HG02610 (cell line): ENCODE results near the gene ZFP90.
"Not testable (repeated sequence)": the region's sequence is repeated elsewhere in the genome, so short reads cannot be mapped to it uniquely, and the experiment has no call there.

Experiments
- ATAC-seq: cut with Tn5 transposase; IDR thresholded peaks from one replicate; pipeline ENCODE4 v1.9.1; 2021; ENCODE audit warnings: mild to moderate bottlenecking, moderate library complexity; ENCODE audit not compliant: unreplicated experiment

Gene ZFP90

GRCh38 chr16:68538880-68539701 lies at the start of gene ZFP90:
ZFP90 (plus strand) TSS chr16:68539291; CDS start chr16:68539793, 502 bp downstream.
- peak; percentile 87 for ATAC-seq

DNA sequence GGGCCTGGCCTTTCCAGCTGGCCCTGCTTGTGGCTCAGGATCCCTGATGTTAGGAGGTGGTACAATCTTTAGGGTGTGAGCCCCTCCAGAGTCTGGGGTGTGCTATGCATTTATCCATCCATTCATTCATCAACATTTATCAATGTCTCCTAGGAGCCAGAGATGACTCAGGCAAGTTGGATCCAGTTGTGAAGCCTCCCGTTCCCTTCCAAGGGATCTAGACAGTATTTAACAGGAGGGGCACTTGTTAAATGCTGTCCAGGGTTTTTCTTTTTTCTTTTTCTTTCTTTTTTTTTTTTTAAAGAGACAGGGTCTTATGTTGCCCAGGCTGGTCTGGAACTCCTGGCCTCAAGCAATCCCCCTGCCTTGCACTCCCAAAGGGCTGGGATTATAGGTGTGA lies 48.7 kb upstream of the ZFP90 start:
- ATAC-seq: no peak

- ATAC-seq: no peak
Observed at GRCh38 chr16:68490829-68491575, 48.1 kb upstream of the ZFP90 start.

- ATAC-seq: no peak
Observed at GRCh38 chr16:68491576-68491950, 47.5 kb upstream of the ZFP90 start.

DNA sequence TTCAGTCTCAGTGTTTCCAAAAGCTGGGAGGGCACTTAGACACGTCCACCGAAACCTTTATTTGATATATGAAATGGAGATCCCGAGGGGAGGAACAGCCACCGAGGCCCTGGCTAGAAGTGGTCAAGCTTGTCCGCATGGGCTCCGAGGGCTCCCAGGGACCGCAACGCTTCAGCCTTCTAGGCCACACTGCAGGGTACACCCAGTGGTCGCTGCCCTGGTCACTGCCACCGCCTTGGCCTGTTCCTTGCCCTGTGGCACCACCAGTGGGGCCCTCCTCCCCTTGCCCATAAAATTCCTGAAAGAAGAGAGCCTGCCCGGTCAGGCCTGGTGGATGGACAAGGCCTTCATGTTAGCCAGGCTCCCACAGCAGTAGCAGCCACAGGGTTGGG lies 46.9 kb upstream of the ZFP90 start:
- ATAC-seq: no peak

DNA sequence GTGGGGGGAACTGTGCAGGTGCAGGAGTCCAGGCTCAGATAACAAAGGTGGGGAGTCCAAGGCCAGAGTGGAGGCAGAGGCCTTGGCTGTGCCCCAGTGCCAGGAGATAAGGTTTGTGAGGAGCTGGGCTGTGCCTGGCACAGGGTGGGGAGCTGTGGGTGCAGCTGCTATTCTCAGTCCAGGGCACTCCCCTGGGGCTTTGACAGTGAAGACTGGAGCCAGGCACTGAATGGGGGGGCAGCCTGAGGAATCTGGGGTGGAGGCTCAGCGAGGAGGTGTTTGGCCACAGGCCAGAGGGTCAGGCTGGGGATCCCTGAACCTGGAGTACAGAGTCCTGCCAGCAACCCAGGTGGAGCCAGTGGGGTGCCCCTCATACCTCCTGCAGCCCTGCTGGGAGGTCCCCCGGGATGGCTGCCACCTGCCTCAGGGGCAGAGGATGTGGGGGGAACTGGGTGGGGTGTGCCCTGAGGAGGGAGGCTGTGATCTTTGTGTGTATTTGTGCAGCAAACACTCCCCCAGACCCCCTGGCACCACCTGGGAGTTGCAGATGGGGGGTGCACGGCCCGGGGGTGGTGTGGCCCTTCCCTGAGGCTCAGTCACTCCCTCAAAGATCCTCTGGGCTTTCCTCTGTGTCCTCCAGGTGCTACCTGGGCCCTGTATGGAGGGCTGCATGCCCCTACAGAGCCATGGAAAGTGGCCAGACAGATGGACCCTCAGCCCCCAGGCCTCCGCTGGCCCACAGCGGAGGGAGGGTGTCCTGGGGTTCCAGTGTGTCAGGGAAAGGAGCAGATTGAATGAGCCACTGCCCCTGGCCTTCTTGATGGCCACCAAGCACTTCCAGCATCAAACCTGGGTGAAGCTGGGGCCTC lies 46.3 kb upstream of the ZFP90 start:
- ATAC-seq: no peak

- no peak for ATAC-seq
Observed at GRCh38 chr16:68493412-68494070, 45.5 kb upstream of the ZFP90 start.

- ATAC-seq: not testable (repeated sequence)
Observed at GRCh38 chr16:68494261-68494660, 44.8 kb upstream of the ZFP90 start.

GRCh38 chr16:68496689-68497088 lies 42.4 kb upstream of the ZFP90 start:
- ATAC-seq: no peak

- no peak for ATAC-seq
Observed at GRCh38 chr16:68499006-68499405, 40.1 kb upstream of the ZFP90 start.

GRCh38 chr16:68503334-68503733 lies 35.8 kb upstream of the ZFP90 start:
- no peak for ATAC-seq

DNA sequence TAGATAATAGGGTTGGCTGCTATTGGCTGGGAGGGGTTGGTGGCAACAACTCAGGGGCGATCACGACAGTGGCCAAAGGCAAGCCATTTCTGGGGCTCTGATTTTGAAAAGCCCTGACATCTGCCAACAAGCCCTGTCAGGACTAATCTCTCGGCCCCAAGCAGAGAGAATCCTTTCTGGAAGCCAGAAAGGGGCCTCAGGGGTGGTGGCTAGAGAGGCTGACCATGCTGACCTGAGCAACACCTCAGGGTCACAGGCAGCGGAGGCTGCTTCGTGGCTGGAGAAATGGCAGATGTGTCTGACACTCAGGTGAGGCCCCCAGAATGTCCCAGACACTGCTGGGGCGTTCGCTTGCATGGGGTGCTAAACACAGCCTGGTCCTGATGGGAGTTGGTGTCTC lies 35.0 kb upstream of the ZFP90 start:
- ATAC-seq: no peak

DNA sequence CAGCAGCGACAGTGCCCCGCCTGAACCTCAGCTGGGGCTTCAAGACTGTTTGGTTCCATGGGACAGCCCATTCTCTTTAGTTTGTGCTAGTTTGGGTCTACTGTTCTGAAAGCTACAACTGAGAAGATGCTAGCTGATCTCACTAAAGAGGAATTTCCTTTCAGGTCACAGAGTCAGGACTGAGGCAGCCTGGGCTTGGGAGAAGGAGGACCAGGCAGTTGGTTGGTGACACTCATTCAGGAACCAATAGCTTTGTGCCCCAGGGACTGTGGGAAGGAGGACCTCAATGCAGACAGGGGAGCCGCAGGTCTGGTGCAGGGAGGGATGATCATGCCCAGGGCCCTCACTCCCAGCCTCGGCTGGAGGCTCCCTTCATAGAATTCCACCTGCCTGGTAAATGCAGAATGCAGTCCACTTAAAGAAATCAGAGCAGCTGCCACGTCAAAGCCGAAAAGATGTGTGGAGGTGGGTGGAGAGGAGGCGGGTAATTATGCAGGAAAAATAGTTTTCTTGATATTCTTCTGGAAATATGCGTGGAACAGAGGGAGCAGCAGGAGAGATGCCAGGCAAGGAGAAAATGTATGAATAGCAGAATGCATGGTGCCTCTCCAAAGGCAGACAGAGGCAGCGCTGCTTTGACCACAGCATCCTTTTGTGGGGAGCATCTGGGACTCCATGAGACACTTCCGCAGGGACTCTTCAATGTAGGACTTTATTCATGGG lies 32.6 kb upstream of the ZFP90 start:
- no peak for ATAC-seq

DNA sequence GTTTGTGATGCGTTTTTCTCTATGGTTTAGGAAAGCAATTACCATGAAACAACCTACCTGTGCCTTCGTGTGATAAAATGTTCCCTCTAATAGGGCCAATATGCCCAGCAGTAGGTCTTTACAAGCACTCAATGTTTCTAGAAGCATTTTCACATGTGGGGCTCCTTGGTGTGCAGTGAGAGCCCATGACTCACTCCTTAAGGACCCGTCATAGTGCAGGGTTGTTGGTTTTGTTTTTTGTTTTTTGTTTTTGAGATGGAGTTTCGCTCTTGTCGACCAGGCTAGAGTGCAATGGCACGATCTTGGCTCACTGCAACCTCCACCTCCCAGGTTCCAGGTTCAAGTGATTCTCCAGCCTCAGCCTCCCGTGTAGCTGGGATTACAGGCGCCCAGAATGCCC lies 31.1 kb upstream of the ZFP90 start:
- no peak for ATAC-seq

- ATAC-seq: no peak
Observed at GRCh38 chr16:68508641-68509240, 30.4 kb upstream of the ZFP90 start.

GRCh38 chr16:68509381-68509780 lies 29.7 kb upstream of the ZFP90 start:
- ATAC-seq: no peak

DNA sequence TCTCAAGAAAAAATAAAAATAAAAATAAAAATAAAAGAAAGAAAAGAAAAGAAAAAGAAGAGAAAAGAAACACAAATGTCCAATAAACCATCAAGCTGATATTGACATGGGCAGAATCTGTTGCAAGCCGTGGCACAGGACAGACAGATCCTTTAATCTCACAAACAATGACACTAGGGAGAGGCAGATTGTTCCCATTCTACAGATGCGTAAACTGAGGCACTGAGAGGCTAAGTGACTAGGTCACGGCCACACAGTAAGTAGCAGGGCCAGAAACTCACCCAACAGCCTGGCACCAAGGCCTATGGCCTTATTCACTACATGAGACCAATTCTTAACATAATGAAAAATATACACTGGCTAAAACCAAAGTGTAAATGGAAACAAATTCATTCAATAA lies 28.3 kb upstream of the ZFP90 start:
- no peak for ATAC-seq

DNA sequence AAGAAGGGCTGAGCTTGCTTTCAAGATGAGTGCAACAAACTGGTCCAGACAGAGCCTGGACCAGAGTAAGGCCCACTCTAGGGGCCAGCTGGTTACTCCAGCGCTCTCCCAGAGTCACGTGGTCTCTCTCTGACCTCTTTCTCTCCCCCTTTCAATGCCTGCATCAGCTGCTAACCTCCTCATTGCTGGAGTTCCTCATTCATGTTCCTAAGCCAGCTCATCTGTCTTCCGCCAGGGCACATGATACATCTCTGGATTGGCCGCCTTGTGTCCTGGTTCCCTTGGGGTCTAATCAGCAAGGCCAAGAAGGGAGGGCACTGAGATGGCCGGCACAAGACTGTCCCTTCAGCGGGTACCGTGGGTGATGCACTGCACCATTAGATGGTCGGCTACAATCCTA lies 26.9 kb upstream of the ZFP90 start:
- no peak for ATAC-seq

DNA sequence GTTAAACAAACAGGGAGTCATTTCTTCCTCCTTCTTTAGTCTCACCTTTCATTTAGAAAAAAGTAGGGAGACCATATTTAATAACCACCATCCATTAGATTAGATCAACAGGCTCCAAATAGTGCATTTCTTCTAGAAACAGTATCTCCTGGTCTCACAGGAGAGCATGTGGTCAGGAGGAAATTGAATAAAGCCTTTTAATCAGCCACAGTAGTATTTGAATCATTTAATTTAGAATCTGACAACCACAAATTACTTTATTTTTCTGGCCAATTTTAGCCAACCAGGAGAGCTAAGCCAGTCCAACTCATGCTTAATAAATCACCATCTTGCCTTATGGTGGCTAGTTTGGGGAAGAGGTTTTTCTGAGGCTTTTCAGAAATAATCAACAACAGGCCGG lies 26.3 kb upstream of the ZFP90 start:
- ATAC-seq: no peak

DNA sequence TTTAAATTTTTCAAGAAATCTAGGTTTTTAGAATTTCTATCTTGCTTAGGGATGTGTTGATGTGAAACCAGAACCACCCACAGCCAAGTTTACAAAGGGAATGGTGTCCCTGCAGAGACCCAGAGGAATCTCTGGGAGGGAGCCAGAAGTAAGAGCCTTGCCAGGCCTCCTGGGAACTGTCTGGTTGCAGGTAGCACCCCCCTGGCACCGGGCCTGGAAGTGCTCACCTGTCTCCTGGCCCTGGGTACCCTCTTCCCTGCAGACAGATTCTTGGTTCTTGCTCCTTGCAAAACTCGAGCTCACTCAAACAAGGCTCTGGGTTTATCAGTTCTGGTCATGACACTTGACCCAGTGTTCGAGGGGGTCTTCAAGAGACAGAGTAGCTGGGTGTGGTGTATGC lies 24.6 kb upstream of the ZFP90 start:
- ATAC-seq: no peak
